H1 (cell line): ENCODE data around the gene UROD. TPM values are rescaled to one million over a fixed set of nuclear protein-coding genes. Genes with fewer than 3 reads are reported as not detected.

Source experiments
- ATF3 ChIP-seq: IDR thresholded peaks from 2 replicates; pipeline ENCODE4 v1.6.1; 2011; ENCODE audit warnings: low read depth, mild to moderate bottlenecking, low read length; ENCODE audit not compliant: insufficient read depth
- BCL11A ChIP-seq, 2 experiments: IDR thresholded peaks; one replicate each; pipeline ENCODE4 v1.6.1; 2011; ENCODE audit warnings: low read depth in 2 of 2, low read length in 2 of 2, mild to moderate bottlenecking in 2 of 2
- CHD1 ChIP-seq: IDR thresholded peaks from 2 replicates; pipeline ENCODE4 v1.6.1; 2012; ENCODE audit warnings: low read depth, low read length, improper control_type of control experiment
- CHD2 ChIP-seq: IDR thresholded peaks from 2 replicates; pipeline ENCODE4 v1.6.1; 2012; ENCODE audit warnings: low read length, improper control_type of control experiment
- E2F6 ChIP-seq: IDR thresholded peaks from 2 replicates; pipeline ENCODE4 v1.6.1; 2012; ENCODE audit warnings: inconsistent platforms
- HDAC2 ChIP-seq, 2 experiments: fragments of 300-600 bp in 1 of 2; sonication (generic) in 1 of 2; IDR thresholded peaks; 2 replicates each; pipeline ENCODE4 v1.6.1; 2011 to 2012; ENCODE audit warnings: low read depth in 2 of 2, low read length in 2 of 2, mild to moderate bottlenecking in 2 of 2, moderate library complexity in 2 of 2, borderline replicate concordance in 1 of 2, inconsistent platforms in 1 of 2
- KDM1A ChIP-seq: fragments of 200-600, 300-600 bp; sonication (generic); IDR thresholded peaks from 2 replicates; pipeline ENCODE4 v1.7.1; 2016; ENCODE audit warnings: mild to moderate bottlenecking, low read length, borderline replicate concordance
- NRF1 ChIP-seq: IDR thresholded peaks from 2 replicates; pipeline ENCODE4 v1.6.1; 2011; ENCODE audit warnings: mild to moderate bottlenecking, low read depth, low read length, improper control_type of control experiment
- SAP30 ChIP-seq: fragments of 300-600 bp; sonication (generic); IDR thresholded peaks from 2 replicates; pipeline ENCODE4 v1.7.1; 2012; ENCODE audit warnings: low read length, moderate library complexity, mild to moderate bottlenecking, inconsistent platforms; ENCODE audit not compliant: insufficient read depth, insufficient replicate concordance
- SIN3A ChIP-seq, 2 experiments: IDR thresholded peaks in 1 of 2; conservative IDR thresholded peaks in 1 of 2; 2 replicates each; pipeline ENCODE4 v1.6.1; 2011 to 2012; ENCODE audit warnings: low read length in 2 of 2, improper control_type of control experiment in 1 of 2, low read depth in 1 of 2, mild to moderate bottlenecking in 1 of 2
- SRF ChIP-seq: IDR thresholded peaks from 2 replicates; pipeline ENCODE4 v1.6.1; 2011; ENCODE audit warnings: mild to moderate bottlenecking, low read depth, low read length, moderate library complexity
- TAF1 ChIP-seq: IDR thresholded peaks from 2 replicates; pipeline ENCODE4 v1.6.1; 2011; ENCODE audit warnings: mild to moderate bottlenecking, low read depth, low read length
- TCF12 ChIP-seq: IDR thresholded peaks from 2 replicates; pipeline ENCODE4 v1.6.1; 2011; ENCODE audit warnings: low read depth, mild to moderate bottlenecking, low read length
- polyA plus RNA-seq, 7 experiments: library from polyadenylated mRNA; depleted of rRNA in 3 of 7; stranded (reverse) in 5 of 7; unstranded in 2 of 7; fragments of >200 nt in 5 of 7; fragments of 200-250 nt in 2 of 7; gene quantifications; 1 replicate in 5 of 7; 2 replicates in 1 of 7; 4 replicates in 1 of 7; pipeline versions ENCODE4 v1.2.1 to v1.2.3, GENCODE V29; 2011 to 2013; ENCODE audit warnings: missing spikeins in 2 of 7, mixed read lengths in 2 of 7
- total RNA-seq: library from RNA; stranded (reverse); fragmentation: NEBNext Ultra II Directional; extraction: Animal tissue kit (Norgen Biotek cat#: 25700); gene quantifications from 2 replicates; pipeline ENCODE4 v1.2.1, GENCODE V29; 2021

The UROD gene
- total and polyA plus RNA-seq, 2 of the 8 experiments (the other 6 are each of a cell fraction or from before 2014, with no cell fraction given), result 86.6 to 220 TPM

GRCh38 chr1:45012639-45013278, 705 bp downstream of the UROD start (continued):
- TF ChIP-seq TAF1, result no peak
- no peak for TF ChIP-seq CHD2
- TF ChIP-seq E2F6, result peak; percentile 56; the same call in 1 of the 2 replicates
- TF ChIP-seq TCF12, result no peak
- TF ChIP-seq SAP30, result peak; percentile 26
- no peak for TF ChIP-seq ATF3
- no peak for TF ChIP-seq NRF1
- peak; percentile 45 to 52; a peak in 1 of 4 replicates for TF ChIP-seq SIN3A (conservative IDR thresholded peaks at IDR 0.05 in 1 of 2, IDR thresholded peaks at IDR 0.05 in 1 of 2; ENCODE audit: low read depth in 1 of 2, low read length in 2 of 2)
- no peak for TF ChIP-seq SRF
- TF ChIP-seq HDAC2 (IDR thresholded peaks at IDR 0.05; ENCODE audit: borderline replicate concordance in 1 of 2, low read depth in 2 of 2, low read length in 2 of 2), result no peak
- TF ChIP-seq CHD1, result no peak
- no peak for TF ChIP-seq BCL11A (IDR thresholded peaks at IDR 0.05; ENCODE audit: low read depth in 2 of 2, low read length in 2 of 2)
- TF ChIP-seq KDM1A, result no peak
